ENCODE results near the gene PNMA8C.

- TF ChIP-seq CTCF (conservative IDR thresholded peaks at IDR 0.05; ENCODE audit: low read depth in 2 of 2) (no peak), JUNB (IDR thresholded peaks at IDR 0.05; ENCODE audit: unreplicated experiment) (no peak), POLR2AphosphoS5 (IDR thresholded peaks at IDR 0.05; ENCODE audit: low read depth) (no peak), CREB1 (CRISPR knock-in tag; IDR thresholded peaks at IDR 0.05; ENCODE audit: low read depth) (no peak)
These were observed 19.1 kb upstream of the PNMA8C start for GRCh38 chr19:46447824-46448223.
